HEK293 (cell line): ENCODE results near the gene IRF2.

Experiments
- CTCF ChIA-PET: fragments of 350-600 bp; formaldehyde crosslinking; extraction: SDS; loops from one replicate; lab custom pipeline; 2021; ENCODE audit warnings: antibody characterized with exemption; lab: Yijun Ruan, JAX
- POLR2A ChIA-PET: fragments of 300-600 bp; formaldehyde crosslinking; extraction: SDS; loops from one replicate; lab custom pipeline; 2020; ENCODE audit warnings: antibody characterized with exemption, inconsistent platforms; lab: Yijun Ruan, JAX
- H3K27ac ChIP-seq: fragments of 200-500 bp; sonication (Bioruptor generic); 2 replicates; pipeline ENCODE4 v1.5.1; 2014; ENCODE audit warnings: low read depth, low read length, control low read depth, inconsistent platforms; ENCODE audit errors: extremely low read depth
- H3K36me3 ChIP-seq, 2 experiments: fragments of 200-500 bp in 1 of 2; sonication (Bioruptor generic) in 1 of 2; 1 replicate in 1 of 2; 2 replicates in 1 of 2; pipeline ENCODE4 v1.5.1; 2014 to 2017; ENCODE audit warnings: inconsistent platforms in 2 of 2, low read length in 2 of 2; ENCODE audit not compliant: control insufficient read depth in 2 of 2, insufficient read depth in 1 of 2
- H3K4me1 ChIP-seq: fragments of 200-500 bp; sonication (Bioruptor generic); 2 replicates; pipeline ENCODE4 v1.5.1; 2014; ENCODE audit warnings: mild to moderate bottlenecking, low read length, inconsistent platforms; ENCODE audit not compliant: control insufficient read depth, insufficient read depth
- H3K4me3 ChIP-seq: 2 replicates; pipeline ENCODE4 v1.5.1; 2011; ENCODE audit warnings: low read depth, mild to moderate bottlenecking, control low read depth, low read length, moderate library complexity
- H3K9me3 ChIP-seq: fragments of 200-500 bp; sonication (Bioruptor generic); 2 replicates; pipeline ENCODE4 v1.5.1; 2014; ENCODE audit warnings: low read depth, low read length, inconsistent platforms; ENCODE audit not compliant: control insufficient read depth, insufficient read depth
- ZFHX2 ChIP-seq: fragments of 450-650 bp; formaldehyde crosslinking; conservative IDR thresholded peaks from 2 replicates; pipeline ENCODE4 v1.5.1; 2016; ENCODE audit warnings: missing biosample characterization, missing genetic modification characterization
- ZNF157 ChIP-seq: fragments of 450-650 bp; formaldehyde crosslinking; IDR thresholded peaks from 2 replicates; pipeline ENCODE4 v1.5.1; 2016; ENCODE audit warnings: missing biosample characterization, missing genetic modification characterization
- ZNF169 ChIP-seq: fragments of 450-650 bp; formaldehyde crosslinking; IDR thresholded peaks from 2 replicates; pipeline ENCODE4 v1.5.1; 2016; ENCODE audit warnings: missing biosample characterization, missing genetic modification characterization
- ZNF175 ChIP-seq: fragments of 450-650 bp; formaldehyde crosslinking; IDR thresholded peaks from 2 replicates; pipeline ENCODE4 v1.5.1; 2016; ENCODE audit warnings: missing biosample characterization, missing genetic modification characterization
- ZNF221 ChIP-seq: fragments of 450-650 bp; formaldehyde crosslinking; IDR thresholded peaks from 2 replicates; pipeline ENCODE4 v1.5.1; 2017; ENCODE audit warnings: missing biosample characterization, missing genetic modification characterization, borderline replicate concordance
- TF ChIP-seq, protein P1 (sequence below): fragments of 450-650 bp; formaldehyde crosslinking; IDR thresholded peaks from 2 replicates; pipeline ENCODE4 v1.5.1; 2016; ENCODE audit warnings: missing biosample characterization, missing genetic modification characterization
- TF ChIP-seq, protein P2 (sequence below): fragments of 450-650 bp; formaldehyde crosslinking; IDR thresholded peaks from 2 replicates; pipeline ENCODE4 v1.5.1; 2016; ENCODE audit warnings: missing biosample characterization, missing genetic modification characterization, borderline replicate concordance
- TF ChIP-seq, protein P3 (sequence below): fragments of 450-650 bp; formaldehyde crosslinking; IDR thresholded peaks from 2 replicates; pipeline ENCODE4 v1.5.1; 2016; ENCODE audit warnings: missing biosample characterization, missing genetic modification characterization, low read depth
- TF ChIP-seq, protein P4 (sequence below): fragments of 450-650 bp; formaldehyde crosslinking; IDR thresholded peaks from 2 replicates; pipeline ENCODE4 v1.5.1; 2016; ENCODE audit warnings: missing biosample characterization, missing genetic modification characterization
- TF ChIP-seq, protein P5 (sequence below): fragments of 450-650 bp; formaldehyde crosslinking; IDR thresholded peaks from 2 replicates; pipeline ENCODE4 v1.5.1; 2016; ENCODE audit warnings: missing biosample characterization, missing genetic modification characterization
- TF ChIP-seq, protein P6 (sequence below): fragments of 450-650 bp; formaldehyde crosslinking; IDR thresholded peaks from 2 replicates; pipeline ENCODE4 v1.5.0; 2017; ENCODE audit warnings: missing biosample characterization, missing genetic modification characterization, borderline replicate concordance

The IRF2 gene

DNA sequence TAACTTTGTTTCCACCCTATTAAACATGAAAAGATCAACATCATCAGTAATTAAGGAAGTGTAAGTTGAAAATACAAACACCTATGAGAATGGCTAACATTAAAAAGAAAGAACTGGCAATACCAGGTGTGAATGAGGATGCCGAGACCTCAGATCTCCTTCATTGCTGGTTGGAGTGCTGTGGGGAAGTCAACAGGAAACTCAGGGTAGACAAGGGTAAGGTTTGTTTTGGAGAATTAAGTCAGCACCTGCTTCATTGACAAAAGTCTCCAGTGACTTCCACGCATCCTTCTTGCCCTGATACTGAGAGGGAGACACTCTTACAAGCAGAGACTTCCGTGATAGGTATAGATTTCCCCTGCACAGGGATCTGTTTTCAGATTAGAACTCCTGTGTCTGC lies 106.1 kb downstream of the IRF2 start (continued):
- TF ChIP-seq, protein P1, sequence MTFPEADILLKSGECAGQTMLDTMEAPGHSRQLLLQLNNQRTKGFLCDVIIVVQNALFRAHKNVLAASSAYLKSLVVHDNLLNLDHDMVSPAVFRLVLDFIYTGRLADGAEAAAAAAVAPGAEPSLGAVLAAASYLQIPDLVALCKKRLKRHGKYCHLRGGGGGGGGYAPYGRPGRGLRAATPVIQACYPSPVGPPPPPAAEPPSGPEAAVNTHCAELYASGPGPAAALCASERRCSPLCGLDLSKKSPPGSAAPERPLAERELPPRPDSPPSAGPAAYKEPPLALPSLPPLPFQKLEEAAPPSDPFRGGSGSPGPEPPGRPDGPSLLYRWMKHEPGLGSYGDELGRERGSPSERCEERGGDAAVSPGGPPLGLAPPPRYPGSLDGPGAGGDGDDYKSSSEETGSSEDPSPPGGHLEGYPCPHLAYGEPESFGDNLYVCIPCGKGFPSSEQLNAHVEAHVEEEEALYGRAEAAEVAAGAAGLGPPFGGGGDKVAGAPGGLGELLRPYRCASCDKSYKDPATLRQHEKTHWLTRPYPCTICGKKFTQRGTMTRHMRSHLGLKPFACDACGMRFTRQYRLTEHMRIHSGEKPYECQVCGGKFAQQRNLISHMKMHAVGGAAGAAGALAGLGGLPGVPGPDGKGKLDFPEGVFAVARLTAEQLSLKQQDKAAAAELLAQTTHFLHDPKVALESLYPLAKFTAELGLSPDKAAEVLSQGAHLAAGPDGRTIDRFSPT (tag by site-specific recombination): no peak
- no peak for TF ChIP-seq ZNF175
- TF ChIP-seq ZNF221 (tag by site-specific recombination): no peak
- TF ChIP-seq ZNF169: no peak
- TF ChIP-seq, protein P2, sequence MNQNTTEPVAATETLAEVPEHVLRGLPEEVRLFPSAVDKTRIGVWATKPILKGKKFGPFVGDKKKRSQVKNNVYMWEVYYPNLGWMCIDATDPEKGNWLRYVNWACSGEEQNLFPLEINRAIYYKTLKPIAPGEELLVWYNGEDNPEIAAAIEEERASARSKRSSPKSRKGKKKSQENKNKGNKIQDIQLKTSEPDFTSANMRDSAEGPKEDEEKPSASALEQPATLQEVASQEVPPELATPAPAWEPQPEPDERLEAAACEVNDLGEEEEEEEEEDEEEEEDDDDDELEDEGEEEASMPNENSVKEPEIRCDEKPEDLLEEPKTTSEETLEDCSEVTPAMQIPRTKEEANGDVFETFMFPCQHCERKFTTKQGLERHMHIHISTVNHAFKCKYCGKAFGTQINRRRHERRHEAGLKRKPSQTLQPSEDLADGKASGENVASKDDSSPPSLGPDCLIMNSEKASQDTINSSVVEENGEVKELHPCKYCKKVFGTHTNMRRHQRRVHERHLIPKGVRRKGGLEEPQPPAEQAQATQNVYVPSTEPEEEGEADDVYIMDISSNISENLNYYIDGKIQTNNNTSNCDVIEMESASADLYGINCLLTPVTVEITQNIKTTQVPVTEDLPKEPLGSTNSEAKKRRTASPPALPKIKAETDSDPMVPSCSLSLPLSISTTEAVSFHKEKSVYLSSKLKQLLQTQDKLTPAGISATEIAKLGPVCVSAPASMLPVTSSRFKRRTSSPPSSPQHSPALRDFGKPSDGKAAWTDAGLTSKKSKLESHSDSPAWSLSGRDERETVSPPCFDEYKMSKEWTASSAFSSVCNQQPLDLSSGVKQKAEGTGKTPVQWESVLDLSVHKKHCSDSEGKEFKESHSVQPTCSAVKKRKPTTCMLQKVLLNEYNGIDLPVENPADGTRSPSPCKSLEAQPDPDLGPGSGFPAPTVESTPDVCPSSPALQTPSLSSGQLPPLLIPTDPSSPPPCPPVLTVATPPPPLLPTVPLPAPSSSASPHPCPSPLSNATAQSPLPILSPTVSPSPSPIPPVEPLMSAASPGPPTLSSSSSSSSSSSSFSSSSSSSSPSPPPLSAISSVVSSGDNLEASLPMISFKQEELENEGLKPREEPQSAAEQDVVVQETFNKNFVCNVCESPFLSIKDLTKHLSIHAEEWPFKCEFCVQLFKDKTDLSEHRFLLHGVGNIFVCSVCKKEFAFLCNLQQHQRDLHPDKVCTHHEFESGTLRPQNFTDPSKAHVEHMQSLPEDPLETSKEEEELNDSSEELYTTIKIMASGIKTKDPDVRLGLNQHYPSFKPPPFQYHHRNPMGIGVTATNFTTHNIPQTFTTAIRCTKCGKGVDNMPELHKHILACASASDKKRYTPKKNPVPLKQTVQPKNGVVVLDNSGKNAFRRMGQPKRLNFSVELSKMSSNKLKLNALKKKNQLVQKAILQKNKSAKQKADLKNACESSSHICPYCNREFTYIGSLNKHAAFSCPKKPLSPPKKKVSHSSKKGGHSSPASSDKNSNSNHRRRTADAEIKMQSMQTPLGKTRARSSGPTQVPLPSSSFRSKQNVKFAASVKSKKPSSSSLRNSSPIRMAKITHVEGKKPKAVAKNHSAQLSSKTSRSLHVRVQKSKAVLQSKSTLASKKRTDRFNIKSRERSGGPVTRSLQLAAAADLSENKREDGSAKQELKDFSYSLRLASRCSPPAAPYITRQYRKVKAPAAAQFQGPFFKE (tag by site-specific recombination): no peak
- TF ChIP-seq, protein P3, sequence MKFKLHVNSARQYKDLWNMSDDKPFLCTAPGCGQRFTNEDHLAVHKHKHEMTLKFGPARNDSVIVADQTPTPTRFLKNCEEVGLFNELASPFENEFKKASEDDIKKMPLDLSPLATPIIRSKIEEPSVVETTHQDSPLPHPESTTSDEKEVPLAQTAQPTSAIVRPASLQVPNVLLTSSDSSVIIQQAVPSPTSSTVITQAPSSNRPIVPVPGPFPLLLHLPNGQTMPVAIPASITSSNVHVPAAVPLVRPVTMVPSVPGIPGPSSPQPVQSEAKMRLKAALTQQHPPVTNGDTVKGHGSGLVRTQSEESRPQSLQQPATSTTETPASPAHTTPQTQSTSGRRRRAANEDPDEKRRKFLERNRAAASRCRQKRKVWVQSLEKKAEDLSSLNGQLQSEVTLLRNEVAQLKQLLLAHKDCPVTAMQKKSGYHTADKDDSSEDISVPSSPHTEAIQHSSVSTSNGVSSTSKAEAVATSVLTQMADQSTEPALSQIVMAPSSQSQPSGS: no peak

DNA sequence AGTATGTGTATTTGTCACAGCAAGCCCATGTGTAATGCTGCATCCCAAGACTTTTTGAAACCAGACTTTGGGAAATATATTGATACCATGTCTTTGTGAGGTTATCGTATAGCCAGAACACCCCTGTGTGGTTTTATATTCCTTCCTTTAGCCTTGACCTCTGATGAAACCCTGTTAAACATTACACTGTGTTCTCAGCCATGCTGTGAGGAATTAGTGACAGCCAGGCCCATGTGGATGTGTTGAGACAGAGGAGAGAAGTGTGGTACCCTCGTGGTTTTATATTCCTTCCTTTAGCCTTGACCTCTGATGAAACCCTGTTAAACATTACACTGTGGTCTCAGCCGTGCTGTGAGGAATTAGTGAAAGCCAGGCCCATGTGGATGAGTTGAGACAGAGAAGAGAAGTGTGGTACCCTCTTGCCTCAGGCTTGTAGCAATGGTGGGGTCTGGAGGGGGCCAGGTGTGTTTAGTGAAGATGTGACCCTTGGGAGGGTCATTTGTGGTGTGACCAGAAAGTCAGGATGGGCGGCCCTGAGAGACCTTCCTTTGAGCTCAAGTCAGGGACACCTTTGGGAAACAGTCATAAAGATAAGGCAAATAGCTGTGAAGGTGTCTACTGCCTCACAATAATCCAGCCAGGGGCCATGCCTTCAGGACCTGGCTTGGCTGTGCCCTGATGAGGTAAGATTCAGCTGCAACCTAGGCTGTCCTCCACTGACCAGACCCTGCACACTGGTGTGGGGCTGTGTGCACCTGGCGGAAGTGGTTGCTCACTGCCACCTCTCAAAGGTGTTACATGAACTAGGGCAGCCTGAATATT lies 110.0 kb downstream of the IRF2 start:
- TF ChIP-seq, protein P2 (tag by site-specific recombination): no peak
- TF ChIP-seq ZFHX2 (tag by site-specific recombination): no peak
- no peak for TF ChIP-seq ZNF157 (tag by site-specific recombination)
- TF ChIP-seq, protein P4, sequence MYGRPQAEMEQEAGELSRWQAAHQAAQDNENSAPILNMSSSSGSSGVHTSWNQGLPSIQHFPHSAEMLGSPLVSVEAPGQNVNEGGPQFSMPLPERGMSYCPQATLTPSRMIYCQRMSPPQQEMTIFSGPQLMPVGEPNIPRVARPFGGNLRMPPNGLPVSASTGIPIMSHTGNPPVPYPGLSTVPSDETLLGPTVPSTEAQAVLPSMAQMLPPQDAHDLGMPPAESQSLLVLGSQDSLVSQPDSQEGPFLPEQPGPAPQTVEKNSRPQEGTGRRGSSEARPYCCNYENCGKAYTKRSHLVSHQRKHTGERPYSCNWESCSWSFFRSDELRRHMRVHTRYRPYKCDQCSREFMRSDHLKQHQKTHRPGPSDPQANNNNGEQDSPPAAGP (tag by site-specific recombination): no peak
- TF ChIP-seq, protein P5, sequence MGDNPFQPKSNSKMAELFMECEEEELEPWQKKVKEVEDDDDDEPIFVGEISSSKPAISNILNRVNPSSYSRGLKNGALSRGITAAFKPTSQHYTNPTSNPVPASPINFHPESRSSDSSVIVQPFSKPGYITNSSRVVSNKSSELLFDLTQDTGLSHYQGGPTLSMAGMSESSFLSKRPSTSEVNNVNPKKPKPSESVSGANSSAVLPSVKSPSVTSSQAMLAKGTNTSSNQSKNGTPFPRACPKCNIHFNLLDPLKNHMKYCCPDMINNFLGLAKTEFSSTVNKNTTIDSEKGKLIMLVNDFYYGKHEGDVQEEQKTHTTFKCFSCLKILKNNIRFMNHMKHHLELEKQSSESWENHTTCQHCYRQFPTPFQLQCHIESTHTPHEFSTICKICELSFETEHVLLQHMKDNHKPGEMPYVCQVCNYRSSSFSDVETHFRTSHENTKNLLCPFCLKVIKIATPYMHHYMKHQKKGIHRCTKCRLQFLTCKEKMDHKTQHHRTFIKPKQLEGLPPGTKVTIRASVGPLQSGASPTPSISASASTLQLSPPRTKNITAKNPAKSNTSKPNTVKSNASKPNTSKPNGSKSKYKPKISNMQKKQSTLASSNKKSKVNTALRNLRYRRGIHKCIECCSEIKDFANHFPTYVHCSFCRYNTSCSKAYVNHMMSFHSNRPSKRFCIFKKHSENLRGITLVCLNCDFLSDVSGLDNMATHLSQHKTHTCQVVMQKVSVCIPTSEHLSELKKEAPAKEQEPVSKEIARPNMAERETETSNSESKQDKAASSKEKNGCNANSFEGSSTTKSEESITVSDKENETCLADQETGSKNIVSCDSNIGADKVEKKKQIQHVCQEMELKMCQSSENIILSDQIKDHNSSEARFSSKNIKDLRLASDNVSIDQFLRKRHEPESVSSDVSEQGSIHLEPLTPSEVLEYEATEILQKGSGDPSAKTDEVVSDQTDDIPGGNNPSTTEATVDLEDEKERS (tag by site-specific recombination): no peak
- TF ChIP-seq, protein P6, sequence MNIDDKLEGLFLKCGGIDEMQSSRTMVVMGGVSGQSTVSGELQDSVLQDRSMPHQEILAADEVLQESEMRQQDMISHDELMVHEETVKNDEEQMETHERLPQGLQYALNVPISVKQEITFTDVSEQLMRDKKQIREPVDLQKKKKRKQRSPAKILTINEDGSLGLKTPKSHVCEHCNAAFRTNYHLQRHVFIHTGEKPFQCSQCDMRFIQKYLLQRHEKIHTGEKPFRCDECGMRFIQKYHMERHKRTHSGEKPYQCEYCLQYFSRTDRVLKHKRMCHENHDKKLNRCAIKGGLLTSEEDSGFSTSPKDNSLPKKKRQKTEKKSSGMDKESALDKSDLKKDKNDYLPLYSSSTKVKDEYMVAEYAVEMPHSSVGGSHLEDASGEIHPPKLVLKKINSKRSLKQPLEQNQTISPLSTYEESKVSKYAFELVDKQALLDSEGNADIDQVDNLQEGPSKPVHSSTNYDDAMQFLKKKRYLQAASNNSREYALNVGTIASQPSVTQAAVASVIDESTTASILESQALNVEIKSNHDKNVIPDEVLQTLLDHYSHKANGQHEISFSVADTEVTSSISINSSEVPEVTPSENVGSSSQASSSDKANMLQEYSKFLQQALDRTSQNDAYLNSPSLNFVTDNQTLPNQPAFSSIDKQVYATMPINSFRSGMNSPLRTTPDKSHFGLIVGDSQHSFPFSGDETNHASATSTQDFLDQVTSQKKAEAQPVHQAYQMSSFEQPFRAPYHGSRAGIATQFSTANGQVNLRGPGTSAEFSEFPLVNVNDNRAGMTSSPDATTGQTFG (tag by site-specific recombination): no peak
- Histone ChIP-seq H3K36me3 (no peaks in the 10 kb centered on the region), H3K4me1 (no peaks in the 10 kb centered on the region), H3K9me3 (no peaks in the 10 kb centered on the region), H3K27ac (no peak overlapping the region), H3K4me3 (no peak overlapping the region)
- CTCF ChIA-PET: no interaction called here
- POLR2A ChIA-PET: no interaction called here
